Kidney epithelial cell (primary cell): ENCODE results near the gene FADD. TPM values are rescaled to one million over a fixed set of nuclear protein-coding genes. Genes with fewer than 3 reads are reported as not detected.

Experiments
- DNase-seq: peaks from one replicate; pipeline ENCODE4 v3.0.0-alpha.2; 2010; ENCODE audit warnings: low read depth
- H3K27me3 ChIP-seq: 2 replicates; pipeline ENCODE4 v1.6.0; 2011; ENCODE audit warnings: low read length; ENCODE audit not compliant: control insufficient read depth, insufficient read depth
- H3K36me3 ChIP-seq: 2 replicates; pipeline ENCODE4 v1.5.1; 2011; ENCODE audit warnings: low read length; ENCODE audit not compliant: control insufficient read depth, insufficient read depth
- H3K4me3 ChIP-seq: 2 replicates; pipeline ENCODE4 v1.5.1; 2011; ENCODE audit warnings: low read depth, mild to moderate bottlenecking, control low read depth, low read length
- CTCF ChIP-seq: IDR thresholded peaks from 2 replicates; pipeline ENCODE4 v1.5.1; 2011; ENCODE audit warnings: mild to moderate bottlenecking, moderate library complexity, low read length, control low read depth, inconsistent platforms; ENCODE audit not compliant: insufficient read depth, poor library complexity, severe bottlenecking
- total RNA-seq: library from RNA; depleted of rRNA; stranded (reverse); fragments of >200 nt; gene quantifications from 2 replicates; pipeline ENCODE4 v1.2.3, GENCODE V29; 2015

The FADD gene
- total RNA-seq, 1 donor from 2014 or later, result 51.5 TPM

GRCh38 chr11:70230840-70231710 is 28.0 kb downstream of the FADD start:
- no peak for DNase-seq
- Histone ChIP-seq H3K4me3 (no peak overlapping the region), H3K36me3 (no peaks in the 10 kb centered on the region), H3K27me3 (no peaks in the 10 kb centered on the region)
- no peak for TF ChIP-seq CTCF

GRCh38 chr11:70233034-70233433 is 29.9 kb downstream of the FADD start:
- H3K36me3 ChIP-seq, result no peaks in the 10 kb centered on the region
- no peak overlapping the region for H3K4me3 ChIP-seq
- no peaks in the 10 kb centered on the region for H3K27me3 ChIP-seq
- no peak for TF ChIP-seq CTCF
- no peak for DNase-seq

- DNase-seq, result peak; percentile 99
- H3K36me3 ChIP-seq, result no peaks in the 10 kb centered on the region
Observed at GRCh38 chr11:70233511-70233934, 30.4 kb downstream of the FADD start.

GRCh38 chr11:70233962-70234361 is 30.9 kb downstream of the FADD start:
- DNase-seq, result no peak
- Histone ChIP-seq H3K4me3 (no peak overlapping the region), H3K27me3 (no peaks in the 10 kb centered on the region), H3K36me3 (no peaks in the 10 kb centered on the region)
- no peak for TF ChIP-seq CTCF

More at GRCh38 chr11:70233511-70233934, 30.4 kb downstream of the FADD start:
- Histone ChIP-seq H3K4me3 (no peak overlapping the region), H3K27me3 (no peaks in the 10 kb centered on the region)
- no peak for TF ChIP-seq CTCF

- DNase-seq, result no peak
- Histone ChIP-seq H3K36me3 (no peaks in the 10 kb centered on the region), H3K4me3 (no peak overlapping the region), H3K27me3 (no peaks in the 10 kb centered on the region)
- no peak for TF ChIP-seq CTCF
Observed at GRCh38 chr11:70240337-70240736, 37.2 kb downstream of the FADD start.
